Uterus (tissue), 2 donors: ENCODE results near the gene CABP7.

Experiments
- POLR2A ChIP-seq, 2 donors: fragments of 450-650 bp; IDR thresholded peaks; one replicate each; pipeline ENCODE4 v1.6.1; 2016; ENCODE audit warnings: antibody characterized with exemption in 2 of 2, mild to moderate bottlenecking in 1 of 2, moderate library complexity in 1 of 2
- TF ChIP-seq, protein P1 (sequence below), 4 experiments: fragments of 200-600 bp in 2 of 4; fragments of 450-650 bp in 2 of 4; sonication (generic) in 2 of 4; IDR thresholded peaks; one replicate each; pipeline ENCODE4 v1.5.1; 2016 to 2019; ENCODE audit warnings: antibody characterized with exemption in 4 of 4, mild to moderate bottlenecking in 2 of 4, moderate library complexity in 1 of 4

DNA sequence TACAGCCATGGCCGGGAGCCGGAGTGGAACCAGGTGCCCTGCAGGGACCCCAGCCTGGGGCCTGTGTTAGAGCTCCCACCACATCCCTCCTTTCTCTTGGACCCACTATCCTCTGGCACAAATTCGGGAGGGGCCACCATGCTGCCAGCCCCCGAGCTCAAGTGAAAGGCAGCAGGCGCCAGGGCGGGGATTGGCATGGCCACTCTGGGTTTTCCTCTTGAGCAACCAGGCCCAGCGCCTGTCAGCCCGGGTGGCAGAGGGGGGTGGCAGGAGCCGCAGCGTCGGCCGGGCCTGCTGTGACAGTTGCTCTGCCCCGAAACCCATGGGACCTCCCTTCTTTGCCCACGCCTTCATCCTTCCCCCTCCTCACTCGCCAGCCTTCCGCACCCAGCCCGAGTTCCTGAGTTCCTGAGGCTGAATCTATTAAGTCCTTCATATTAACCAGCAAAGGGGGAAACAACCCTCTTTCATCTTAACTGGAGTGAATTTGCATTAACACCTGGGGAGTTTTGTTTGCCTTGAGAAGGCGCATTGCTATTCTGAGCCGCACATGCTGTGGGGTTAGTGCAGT lies 16.8 kb upstream of the CABP7 start:
- TF ChIP-seq, protein P1, sequence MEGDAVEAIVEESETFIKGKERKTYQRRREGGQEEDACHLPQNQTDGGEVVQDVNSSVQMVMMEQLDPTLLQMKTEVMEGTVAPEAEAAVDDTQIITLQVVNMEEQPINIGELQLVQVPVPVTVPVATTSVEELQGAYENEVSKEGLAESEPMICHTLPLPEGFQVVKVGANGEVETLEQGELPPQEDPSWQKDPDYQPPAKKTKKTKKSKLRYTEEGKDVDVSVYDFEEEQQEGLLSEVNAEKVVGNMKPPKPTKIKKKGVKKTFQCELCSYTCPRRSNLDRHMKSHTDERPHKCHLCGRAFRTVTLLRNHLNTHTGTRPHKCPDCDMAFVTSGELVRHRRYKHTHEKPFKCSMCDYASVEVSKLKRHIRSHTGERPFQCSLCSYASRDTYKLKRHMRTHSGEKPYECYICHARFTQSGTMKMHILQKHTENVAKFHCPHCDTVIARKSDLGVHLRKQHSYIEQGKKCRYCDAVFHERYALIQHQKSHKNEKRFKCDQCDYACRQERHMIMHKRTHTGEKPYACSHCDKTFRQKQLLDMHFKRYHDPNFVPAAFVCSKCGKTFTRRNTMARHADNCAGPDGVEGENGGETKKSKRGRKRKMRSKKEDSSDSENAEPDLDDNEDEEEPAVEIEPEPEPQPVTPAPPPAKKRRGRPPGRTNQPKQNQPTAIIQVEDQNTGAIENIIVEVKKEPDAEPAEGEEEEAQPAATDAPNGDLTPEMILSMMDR (IDR thresholded peaks at IDR 0.05) = no peak
- no peak for TF ChIP-seq POLR2A (IDR thresholded peaks at IDR 0.05)
